ENCODE data around the gene LRRC34. TPM values are rescaled to one million over a fixed set of nuclear protein-coding genes. Genes with fewer than 3 reads are reported as not detected.
A peak's percentile ranks its signal among the peaks of the same experiment; 100 is the strongest.

LRRC34 gene
- total RNA-seq, 1 experiment from 2014 or later: 8.5 TPM

GRCh38 chr3:169769287-169770181, 43.2 kb downstream of the LRRC34 start, which contains the start of gene ACTRT3:
TSS of gene ACTRT3 (minus strand) at chr3:169769561. CDS start at chr3:169769520, 41 bp downstream.
- peak; percentile 62 for DNase-seq (ENCODE audit: low read depth)

GRCh38 chr3:169764882-169765612, 47.7 kb downstream of the LRRC34 start, which contains the start of gene TERC:
TSS of gene TERC (minus strand) at chr3:169765060.
- peak; percentile 90 for DNase-seq (ENCODE audit: low read depth)

- DNase-seq (ENCODE audit: low read depth): peak; percentile 73
These were observed 48.3 kb downstream of the LRRC34 start for GRCh38 chr3:169764312-169764881.

DNA sequence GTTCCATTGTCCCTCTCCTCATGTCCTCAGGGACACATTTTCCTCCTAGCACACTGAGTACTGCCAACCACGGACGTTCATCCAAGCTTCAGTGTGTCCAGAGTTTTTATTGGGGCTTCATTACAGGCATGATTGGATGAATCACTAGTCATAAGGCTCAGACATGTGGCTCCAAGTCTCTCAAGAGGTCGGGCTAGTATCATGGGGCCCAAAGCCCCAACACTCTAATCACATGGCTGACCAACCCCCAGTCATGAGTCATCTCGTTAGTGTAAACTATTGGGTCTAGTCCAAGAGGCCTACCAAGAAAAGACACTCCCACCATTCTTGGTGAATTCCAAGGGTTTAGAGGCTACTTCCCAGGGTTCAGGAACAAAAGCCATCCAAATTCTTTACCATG, 52.2 kb downstream of the LRRC34 start:
- peak; percentile 79 for DNase-seq (ENCODE audit: low read depth)

- DNase-seq (ENCODE audit: low read depth): peak; percentile 26
These were observed 53.4 kb downstream of the LRRC34 start for GRCh38 chr3:169759256-169759655.

DNA sequence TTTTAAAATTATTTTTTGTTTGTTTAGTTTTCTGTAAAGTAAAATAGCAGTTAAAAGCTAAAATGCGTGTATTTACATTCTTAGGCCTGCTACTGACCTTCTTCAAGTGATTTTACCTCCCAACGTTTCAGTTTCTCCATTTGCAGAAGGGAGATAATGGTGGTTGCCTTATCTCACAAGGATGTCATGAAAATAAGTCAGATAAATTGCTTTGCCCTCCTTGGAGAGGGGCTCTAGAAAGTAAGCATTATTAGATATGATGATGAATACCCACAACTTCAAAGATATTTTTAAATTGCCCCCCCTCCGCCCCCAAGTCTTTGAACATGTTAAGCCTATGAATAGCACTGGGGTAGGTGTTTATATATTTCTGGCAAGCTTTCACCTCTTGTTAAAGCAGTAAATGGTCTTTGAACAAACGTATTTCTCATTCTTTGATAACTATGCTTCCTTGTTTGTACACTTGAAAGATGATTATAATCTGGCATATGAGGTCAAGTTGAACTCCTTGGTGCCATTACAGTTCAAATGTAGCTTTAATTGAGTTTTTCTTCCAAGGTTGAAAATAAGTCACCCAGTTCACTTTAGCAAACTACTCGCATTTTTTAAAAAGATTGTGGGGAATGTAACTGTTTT, 54.2 kb downstream of the LRRC34 start:
- no peak for DNase-seq (ENCODE audit: low read depth)

GRCh38 chr3:169755488-169755887, 57.2 kb downstream of the LRRC34 start:
- no peak for DNase-seq (ENCODE audit: low read depth)

DNA sequence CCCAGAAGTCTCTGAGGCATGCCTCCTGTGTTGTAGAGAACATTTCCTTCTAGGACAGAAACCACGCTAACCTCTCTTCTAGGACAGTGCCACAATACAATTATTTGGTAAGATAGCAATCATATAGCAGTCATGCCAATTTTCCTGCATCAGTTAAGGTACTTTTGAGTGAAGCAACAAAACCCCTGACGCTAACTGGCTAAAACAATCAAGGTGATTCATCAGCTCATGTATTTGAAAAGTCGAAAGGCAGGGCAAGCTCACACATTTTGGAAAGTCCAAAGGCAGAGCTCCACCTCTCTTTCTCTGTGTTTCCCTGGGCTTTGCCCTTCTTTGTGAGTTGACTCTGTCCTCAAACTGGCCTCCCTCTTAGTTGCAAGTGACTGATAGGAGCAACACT, 58.0 kb downstream of the LRRC34 start:
- DNase-seq (ENCODE audit: low read depth): no peak

- no peak for DNase-seq (ENCODE audit: low read depth)
These were observed 60.8 kb downstream of the LRRC34 start for GRCh38 chr3:169751875-169752274.

DNA sequence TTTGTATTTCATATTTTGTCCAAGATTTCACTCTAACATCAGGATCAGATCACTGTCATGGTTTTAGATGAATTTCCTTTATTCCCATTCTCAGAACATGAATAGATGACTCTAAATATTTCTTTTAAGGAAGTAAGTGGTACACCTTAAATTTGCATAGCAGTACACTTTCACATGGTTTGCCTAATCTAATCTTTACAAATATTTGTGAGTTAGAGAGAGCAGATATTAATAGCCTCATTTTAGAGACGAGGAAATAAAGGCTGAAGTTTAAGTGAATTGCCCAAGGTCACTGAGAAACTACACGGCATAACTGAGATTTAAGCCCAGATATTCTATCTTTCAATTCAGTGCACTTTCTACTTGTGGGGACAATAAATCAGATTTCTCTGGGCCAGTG, 62.0 kb downstream of the LRRC34 start:
- DNase-seq (ENCODE audit: low read depth): no peak

- DNase-seq (ENCODE audit: low read depth): no peak
These were observed 64.0 kb downstream of the LRRC34 start for GRCh38 chr3:169748670-169749069.

- DNase-seq (ENCODE audit: low read depth): no peak
These were observed 65.8 kb downstream of the LRRC34 start for GRCh38 chr3:169746924-169747323.

DNA sequence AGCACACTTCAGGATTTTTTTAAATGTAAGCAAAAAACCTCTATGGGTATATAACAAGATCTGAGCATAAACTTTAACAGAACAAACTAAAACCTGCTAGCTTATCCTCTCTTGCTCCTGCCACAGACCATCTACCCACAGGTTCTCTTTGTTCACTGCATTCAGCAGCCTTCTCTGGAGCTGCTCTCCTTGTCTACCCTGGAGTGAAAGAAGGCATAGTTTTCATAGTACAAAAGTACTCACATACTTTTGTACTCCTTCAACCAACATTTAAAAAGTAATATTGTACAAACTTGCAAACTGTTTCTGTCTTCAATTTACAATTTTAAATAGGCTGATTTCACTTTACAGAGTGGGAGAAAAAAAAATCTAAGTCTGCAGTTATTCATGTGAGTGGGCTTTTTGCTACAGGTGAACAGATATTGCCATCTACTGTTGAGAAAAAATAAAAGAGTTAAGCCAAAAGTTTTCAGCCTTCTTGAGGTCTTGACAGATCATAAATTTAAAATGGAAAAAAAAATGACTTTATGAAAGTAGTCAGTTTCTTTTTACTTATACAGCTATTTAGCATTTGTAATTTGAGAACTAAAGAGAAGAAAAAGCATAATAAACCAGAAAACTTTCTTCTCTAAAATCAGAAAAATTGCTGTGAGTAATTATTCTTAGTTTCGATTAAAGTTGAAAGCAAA, 68.2 kb downstream of the LRRC34 start:
- DNase-seq (ENCODE audit: low read depth): peak; percentile 17

Other genes starting within 250 kb of the LRRC34 start
- 12.3 and 13.3 TPM in 2 replicates for gene MECOM, start 149.2 kb downstream of the LRRC34 start, total RNA-seq (2014; rRNA removed; shearing (Covaris generic))
- 45.8 and 88.5 TPM in 2 replicates for gene TERC, start 47.8 kb downstream of the LRRC34 start, total RNA-seq (2014; rRNA removed; shearing (Covaris generic))
- gene ACTRT3, start 43.3 kb downstream of the LRRC34 start, total RNA-seq (2014; rRNA removed; shearing (Covaris generic)): 1.3 and 1.6 TPM in 2 replicates
- 23.8 and 27.0 TPM in 2 replicates for gene MYNN, start 39.5 kb downstream of the LRRC34 start, total RNA-seq (2014; rRNA removed; shearing (Covaris generic))
- gene LRRIQ4, start within 50 bp of the LRRC34 start, total RNA-seq (2014; rRNA removed; shearing (Covaris generic)): not detected in 2 replicates
- not detected in 2 replicates for gene LRRC31, start 57.0 kb upstream of the LRRC34 start, total RNA-seq (2014; rRNA removed; shearing (Covaris generic))
- gene SAMD7, start 98.7 kb upstream of the LRRC34 start, total RNA-seq (2014; rRNA removed; shearing (Covaris generic)): not detected in 2 replicates
- gene SEC62, start 153.9 kb upstream of the LRRC34 start, total RNA-seq (2014; rRNA removed; shearing (Covaris generic)): 21.3 and 25.8 TPM in 2 replicates
- 0.24 and 0.29 TPM in 2 replicates for gene GPR160, start 225.1 kb upstream of the LRRC34 start, total RNA-seq (2014; rRNA removed; shearing (Covaris generic))

All from RPMI7951 (cell line).